HepG2 (cell line): Measurements from ENCODE around the gene ATG16L2. TPM values are rescaled to one million over a fixed set of nuclear protein-coding genes. Genes with fewer than 3 reads are reported as not detected.

Experiments
- FOXO1 ChIP-seq: sonication (generic); formaldehyde crosslinking; IDR thresholded peaks from 2 replicates; pipeline ENCODE4 v1.4.0; 2020; ENCODE audit warnings: missing genetic modification reagents
- MED8 ChIP-seq: sonication (generic); formaldehyde crosslinking; IDR thresholded peaks from 2 replicates; pipeline ENCODE4 v1.8.1; 2023; ENCODE audit warnings: mild to moderate bottlenecking, missing genetic modification reagents; ENCODE audit not compliant: insufficient replicate concordance
- SCMH1 ChIP-seq: sonication (generic); formaldehyde crosslinking; IDR thresholded peaks from 2 replicates; pipeline ENCODE4 v1.9.0; 2021; ENCODE audit warnings: missing genetic modification reagents, mild to moderate bottlenecking, borderline replicate concordance
- TCF7 ChIP-seq: sonication (generic); IDR thresholded peaks from 2 replicates; pipeline ENCODE4 v1.6.1; 2016; ENCODE audit warnings: antibody characterized with exemption, low read depth
- THYN1 ChIP-seq: sonication (generic); formaldehyde crosslinking; IDR thresholded peaks from 2 replicates; pipeline ENCODE4 v1.8.1; 2023; ENCODE audit warnings: low read depth, mild to moderate bottlenecking, moderate library complexity, missing genetic modification reagents, borderline replicate concordance
- ZNF335 ChIP-seq: sonication (generic); formaldehyde crosslinking; IDR thresholded peaks from 2 replicates; pipeline ENCODE4 v1.4.0; 2020; ENCODE audit warnings: missing genetic modification reagents
- ZNF431 ChIP-seq: sonication (generic); formaldehyde crosslinking; IDR thresholded peaks from 2 replicates; pipeline ENCODE4 v1.9.0; 2022; ENCODE audit warnings: missing genetic modification reagents, low read depth, mild to moderate bottlenecking, borderline replicate concordance
- polyA plus RNA-seq, 8 experiments: library from polyadenylated mRNA; depleted of rRNA in 3 of 8; stranded (reverse) in 7 of 8; unstranded in 1 of 8; fragments of >200 nt; fragmentation: Illumina TruSeq in 4 of 8; extraction: Trizol in 4 of 8; gene quantifications; 2 replicates each; pipeline versions ENCODE4 v1.2.1 to v1.2.3, GENCODE V29; 2011 to 2016; ENCODE audit warnings: low read depth in 4 of 8, missing spikeins in 1 of 8, mixed read lengths in 1 of 8; ENCODE audit not compliant: insufficient read depth in 1 of 8
- total RNA-seq, 5 experiments: library from RNA; depleted of rRNA; stranded (reverse); fragments of >200 nt; fragmentation: Illumina TruSeq; extraction: Trizol; gene quantifications; 2 replicates each; pipeline ENCODE4 v1.2.3, GENCODE V29; 2016; ENCODE audit warnings: low read depth in 1 of 5
- TF ChIP-seq, protein P1 (sequence below): sonication (generic); formaldehyde crosslinking; IDR thresholded peaks from 2 replicates; pipeline ENCODE4 v1.5.0; 2020; ENCODE audit warnings: mild to moderate bottlenecking, missing genetic modification reagents, borderline replicate concordance
- TF ChIP-seq, protein P2 (sequence below), 2 experiments: sonication (generic) in 1 of 2; formaldehyde crosslinking in 1 of 2; IDR thresholded peaks; 2 replicates each; pipeline versions ENCODE4 v1.6.1 to v1.9.0; 2014 to 2022; ENCODE audit warnings: antibody characterized with exemption in 1 of 2, borderline replicate concordance in 1 of 2, inconsistent platforms in 1 of 2, low read depth in 1 of 2, missing genetic modification reagents in 1 of 2
- TF ChIP-seq, protein P3 (sequence below): sonication (generic); formaldehyde crosslinking; IDR thresholded peaks from 2 replicates; pipeline ENCODE4 v1.9.0; 2021; ENCODE audit warnings: missing genetic modification reagents, borderline replicate concordance
- TF ChIP-seq, protein P4 (sequence below): sonication (generic); formaldehyde crosslinking; IDR thresholded peaks from 2 replicates; pipeline ENCODE4 v1.4.0; 2020; ENCODE audit warnings: mild to moderate bottlenecking, missing genetic modification reagents
- TF ChIP-seq, protein P5 (sequence below): sonication (generic); formaldehyde crosslinking; IDR thresholded peaks from 2 replicates; pipeline ENCODE4 v1.5.0; 2020; ENCODE audit warnings: missing genetic modification reagents

The ATG16L2 gene
- total and polyA plus RNA-seq, 2 of the 13 experiments (the other 11 are each of a cell fraction or from before 2014, with no cell fraction given): 6.2 to 14.8 TPM

DNA sequence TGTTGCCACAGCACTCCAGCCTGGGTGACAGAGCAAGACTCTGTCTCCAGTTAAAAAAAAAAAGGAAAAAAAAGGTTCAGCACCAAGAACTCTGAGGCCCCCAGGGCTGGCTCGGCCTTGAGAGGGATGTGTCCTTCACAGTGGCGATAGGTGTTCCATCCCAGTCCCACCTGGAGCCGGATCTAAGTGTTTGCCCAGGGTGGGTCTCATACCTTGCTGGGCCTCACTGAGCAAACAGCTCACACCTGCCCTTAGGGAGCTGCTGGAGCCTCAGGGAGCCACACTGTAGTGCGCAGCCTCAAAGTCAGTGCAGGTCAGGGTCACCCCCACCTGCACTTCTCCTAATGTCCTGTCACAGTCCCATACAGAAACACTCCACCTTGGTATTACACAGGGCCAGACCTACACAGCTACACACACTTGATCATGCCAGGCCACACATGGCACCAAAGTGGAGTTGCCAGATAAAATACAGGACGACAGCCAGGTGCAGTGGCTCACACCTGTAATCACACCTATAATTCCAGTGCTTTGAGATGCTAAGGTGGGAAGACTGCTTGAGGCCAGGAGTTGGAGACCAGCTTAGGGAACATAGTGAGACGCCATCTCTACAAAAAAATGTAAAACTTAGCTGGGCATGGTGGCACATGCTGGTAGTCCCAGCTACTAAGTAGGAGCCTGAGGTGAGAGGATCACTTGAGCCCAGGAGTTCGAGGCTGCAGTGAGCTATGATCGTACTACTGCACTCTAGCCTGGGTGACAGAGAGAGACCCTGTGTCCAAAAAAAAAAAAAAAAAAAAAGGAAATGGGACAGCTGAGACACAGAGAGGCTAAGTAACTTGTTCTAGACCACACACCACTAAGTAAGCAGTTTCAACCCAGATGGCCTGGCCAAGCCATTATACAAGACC, 27.7 kb upstream of the ATG16L2 start (continued):
- TF ChIP-seq, protein P1, sequence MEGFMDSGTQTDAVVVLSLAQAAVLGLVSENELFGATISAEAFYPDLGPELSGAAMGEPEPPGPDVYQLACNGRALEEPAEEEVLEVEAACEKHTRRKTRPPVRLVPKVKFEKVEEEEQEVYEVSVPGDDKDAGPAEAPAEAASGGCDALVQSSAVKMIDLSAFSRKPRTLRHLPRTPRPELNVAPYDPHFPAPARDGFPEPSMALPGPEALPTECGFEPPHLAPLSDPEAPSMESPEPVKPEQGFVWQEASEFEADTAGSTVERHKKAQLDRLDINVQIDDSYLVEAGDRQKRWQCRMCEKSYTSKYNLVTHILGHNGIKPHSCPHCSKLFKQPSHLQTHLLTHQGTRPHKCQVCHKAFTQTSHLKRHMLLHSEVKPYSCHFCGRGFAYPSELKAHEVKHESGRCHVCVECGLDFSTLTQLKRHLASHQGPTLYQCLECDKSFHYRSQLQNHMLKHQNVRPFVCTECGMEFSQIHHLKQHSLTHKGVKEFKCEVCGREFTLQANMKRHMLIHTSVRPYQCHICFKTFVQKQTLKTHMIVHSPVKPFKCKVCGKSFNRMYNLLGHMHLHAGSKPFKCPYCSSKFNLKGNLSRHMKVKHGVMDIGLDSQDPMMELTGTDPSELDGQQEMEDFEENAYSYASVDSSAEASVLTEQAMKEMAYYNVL: peak; percentile 26; the same call in 1 of the 2 replicates
- TF ChIP-seq FOXO1 (CRISPR knock-in tag) (peak; percentile 47; the same call in 1 of the 2 replicates), THYN1 (CRISPR knock-in tag) (no peak), MED8 (CRISPR knock-in tag) (no peak), ZNF335 (no peak), SCMH1 (CRISPR knock-in tag) (no peak), TCF7 (0 out of 2 replicates have a peak, but pooled peaks have one; percentile 32), ZNF431 (CRISPR knock-in tag) (no peak)
- TF ChIP-seq, protein P2, sequence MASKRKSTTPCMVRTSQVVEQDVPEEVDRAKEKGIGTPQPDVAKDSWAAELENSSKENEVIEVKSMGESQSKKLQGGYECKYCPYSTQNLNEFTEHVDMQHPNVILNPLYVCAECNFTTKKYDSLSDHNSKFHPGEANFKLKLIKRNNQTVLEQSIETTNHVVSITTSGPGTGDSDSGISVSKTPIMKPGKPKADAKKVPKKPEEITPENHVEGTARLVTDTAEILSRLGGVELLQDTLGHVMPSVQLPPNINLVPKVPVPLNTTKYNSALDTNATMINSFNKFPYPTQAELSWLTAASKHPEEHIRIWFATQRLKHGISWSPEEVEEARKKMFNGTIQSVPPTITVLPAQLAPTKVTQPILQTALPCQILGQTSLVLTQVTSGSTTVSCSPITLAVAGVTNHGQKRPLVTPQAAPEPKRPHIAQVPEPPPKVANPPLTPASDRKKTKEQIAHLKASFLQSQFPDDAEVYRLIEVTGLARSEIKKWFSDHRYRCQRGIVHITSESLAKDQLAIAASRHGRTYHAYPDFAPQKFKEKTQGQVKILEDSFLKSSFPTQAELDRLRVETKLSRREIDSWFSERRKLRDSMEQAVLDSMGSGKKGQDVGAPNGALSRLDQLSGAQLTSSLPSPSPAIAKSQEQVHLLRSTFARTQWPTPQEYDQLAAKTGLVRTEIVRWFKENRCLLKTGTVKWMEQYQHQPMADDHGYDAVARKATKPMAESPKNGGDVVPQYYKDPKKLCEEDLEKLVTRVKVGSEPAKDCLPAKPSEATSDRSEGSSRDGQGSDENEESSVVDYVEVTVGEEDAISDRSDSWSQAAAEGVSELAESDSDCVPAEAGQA (IDR thresholded peaks at IDR 0.05; ENCODE audit: low read depth): 0 out of 2 replicates have a peak, but pooled peaks have one; percentile 56
- TF ChIP-seq, protein P2 (CRISPR knock-in tag; IDR thresholded peaks at IDR 0.05; ENCODE audit: borderline replicate concordance): no peak
- TF ChIP-seq, protein P3, sequence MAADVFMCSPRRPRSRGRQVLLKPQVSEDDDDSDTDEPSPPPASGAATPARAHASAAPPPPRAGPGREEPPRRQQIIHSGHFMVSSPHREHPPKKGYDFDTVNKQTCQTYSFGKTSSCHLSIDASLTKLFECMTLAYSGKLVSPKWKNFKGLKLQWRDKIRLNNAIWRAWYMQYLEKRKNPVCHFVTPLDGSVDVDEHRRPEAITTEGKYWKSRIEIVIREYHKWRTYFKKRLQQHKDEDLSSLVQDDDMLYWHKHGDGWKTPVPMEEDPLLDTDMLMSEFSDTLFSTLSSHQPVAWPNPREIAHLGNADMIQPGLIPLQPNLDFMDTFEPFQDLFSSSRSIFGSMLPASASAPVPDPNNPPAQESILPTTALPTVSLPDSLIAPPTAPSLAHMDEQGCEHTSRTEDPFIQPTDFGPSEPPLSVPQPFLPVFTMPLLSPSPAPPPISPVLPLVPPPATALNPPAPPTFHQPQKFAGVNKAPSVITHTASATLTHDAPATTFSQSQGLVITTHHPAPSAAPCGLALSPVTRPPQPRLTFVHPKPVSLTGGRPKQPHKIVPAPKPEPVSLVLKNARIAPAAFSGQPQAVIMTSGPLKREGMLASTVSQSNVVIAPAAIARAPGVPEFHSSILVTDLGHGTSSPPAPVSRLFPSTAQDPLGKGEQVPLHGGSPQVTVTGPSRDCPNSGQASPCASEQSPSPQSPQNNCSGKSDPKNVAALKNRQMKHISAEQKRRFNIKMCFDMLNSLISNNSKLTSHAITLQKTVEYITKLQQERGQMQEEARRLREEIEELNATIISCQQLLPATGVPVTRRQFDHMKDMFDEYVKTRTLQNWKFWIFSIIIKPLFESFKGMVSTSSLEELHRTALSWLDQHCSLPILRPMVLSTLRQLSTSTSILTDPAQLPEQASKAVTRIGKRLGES: no peak
- TF ChIP-seq, protein P4, sequence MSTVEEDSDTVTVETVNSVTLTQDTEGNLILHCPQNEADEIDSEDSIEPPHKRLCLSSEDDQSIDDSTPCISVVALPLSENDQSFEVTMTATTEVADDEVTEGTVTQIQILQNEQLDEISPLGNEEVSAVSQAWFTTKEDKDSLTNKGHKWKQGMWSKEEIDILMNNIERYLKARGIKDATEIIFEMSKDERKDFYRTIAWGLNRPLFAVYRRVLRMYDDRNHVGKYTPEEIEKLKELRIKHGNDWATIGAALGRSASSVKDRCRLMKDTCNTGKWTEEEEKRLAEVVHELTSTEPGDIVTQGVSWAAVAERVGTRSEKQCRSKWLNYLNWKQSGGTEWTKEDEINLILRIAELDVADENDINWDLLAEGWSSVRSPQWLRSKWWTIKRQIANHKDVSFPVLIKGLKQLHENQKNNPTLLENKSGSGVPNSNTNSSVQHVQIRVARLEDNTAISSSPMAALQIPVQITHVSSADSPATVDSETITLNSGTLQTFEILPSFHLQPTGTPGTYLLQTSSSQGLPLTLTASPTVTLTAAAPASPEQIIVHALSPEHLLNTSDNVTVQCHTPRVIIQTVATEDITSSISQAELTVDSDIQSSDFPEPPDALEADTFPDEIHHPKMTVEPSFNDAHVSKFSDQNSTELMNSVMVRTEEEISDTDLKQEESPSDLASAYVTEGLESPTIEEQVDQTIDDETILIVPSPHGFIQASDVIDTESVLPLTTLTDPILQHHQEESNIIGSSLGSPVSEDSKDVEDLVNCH (CRISPR knock-in tag): no peak
- TF ChIP-seq, protein P5, sequence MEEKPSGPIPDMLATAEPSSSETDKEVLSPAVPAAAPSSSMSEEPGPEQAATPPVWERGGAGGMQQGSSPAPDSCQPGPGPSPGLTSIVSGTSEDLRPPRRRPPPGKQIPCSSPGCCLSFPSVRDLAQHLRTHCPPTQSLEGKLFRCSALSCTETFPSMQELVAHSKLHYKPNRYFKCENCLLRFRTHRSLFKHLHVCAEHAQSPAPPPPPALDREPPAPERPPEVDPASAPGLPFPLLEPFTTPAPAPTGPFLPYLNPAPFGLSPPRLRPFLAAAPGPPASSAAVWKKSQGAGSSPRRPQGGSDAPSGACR (CRISPR knock-in tag): no peak
